NCI-H774 (cell line): ENCODE results near the gene TMEM150C.
"Not testable (repeated sequence)": the region's sequence is repeated elsewhere in the genome, so short reads cannot be mapped to it uniquely, and the experiment has no call there.

Experiments used
- DNase-seq: peaks from one replicate; lab custom pipeline; 2025; lab: John Stamatoyannopoulos, UW

TMEM150C gene

DNA sequence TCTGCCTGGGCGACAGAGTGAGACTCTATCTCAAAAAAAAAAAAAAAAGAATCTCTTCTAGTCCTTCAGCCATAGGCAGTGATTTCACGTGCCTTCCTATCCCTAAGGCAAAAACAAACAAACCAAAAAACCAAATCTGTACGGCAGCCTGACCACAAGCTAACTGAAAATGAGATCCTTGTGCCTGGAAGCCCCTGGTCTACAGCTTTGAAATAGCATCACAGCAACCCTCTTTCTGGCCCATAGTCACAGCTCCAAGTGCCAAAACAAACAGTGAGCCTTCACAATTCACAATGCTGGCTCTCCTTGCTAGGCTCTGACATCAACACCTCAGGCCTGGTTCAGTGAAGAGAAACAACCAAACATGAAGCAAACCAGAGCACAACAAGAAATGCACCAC is 46.1 kb downstream of the TMEM150C start:
- DNase-seq: peak; percentile 13

DNA sequence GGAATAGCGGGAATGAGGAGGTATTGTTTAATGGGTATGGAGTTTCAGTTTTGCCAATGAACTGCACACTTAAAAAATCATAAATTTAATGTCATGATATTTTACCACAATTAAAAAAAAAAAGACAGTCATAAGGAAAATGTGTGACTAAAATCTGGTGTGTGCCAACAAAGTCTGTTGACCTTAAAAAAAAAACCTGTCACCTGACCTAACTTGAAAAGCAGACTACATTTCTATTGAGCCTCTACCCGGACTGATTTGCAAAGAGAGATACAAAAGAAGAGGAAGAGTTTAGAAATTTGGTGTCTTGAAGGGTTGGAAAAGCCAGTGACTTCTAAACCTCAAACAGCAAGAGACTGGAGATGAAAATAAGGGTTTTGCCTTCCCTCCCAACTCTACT is 48.4 kb downstream of the TMEM150C start:
- DNase-seq: no peak

DNA sequence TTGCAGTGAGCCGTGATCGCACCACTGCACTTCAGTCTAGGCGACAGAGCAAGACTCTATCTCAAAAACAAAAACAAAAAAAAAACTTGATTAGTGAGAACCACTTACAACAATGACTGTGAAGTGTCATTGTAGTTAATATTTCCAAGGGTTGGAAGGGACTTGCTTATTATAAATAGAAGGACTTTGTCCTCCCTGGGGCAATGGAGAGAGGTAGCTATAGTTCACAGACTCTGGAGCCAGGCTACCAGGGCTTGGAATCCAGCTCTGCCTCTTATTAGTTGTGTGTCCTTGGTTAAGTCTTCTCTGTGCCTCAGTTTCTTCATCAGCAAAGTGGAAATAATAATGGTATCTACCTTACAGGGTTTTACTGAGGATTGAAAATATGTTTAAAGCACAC is 51.6 kb downstream of the TMEM150C start:
- DNase-seq: no peak

DNA sequence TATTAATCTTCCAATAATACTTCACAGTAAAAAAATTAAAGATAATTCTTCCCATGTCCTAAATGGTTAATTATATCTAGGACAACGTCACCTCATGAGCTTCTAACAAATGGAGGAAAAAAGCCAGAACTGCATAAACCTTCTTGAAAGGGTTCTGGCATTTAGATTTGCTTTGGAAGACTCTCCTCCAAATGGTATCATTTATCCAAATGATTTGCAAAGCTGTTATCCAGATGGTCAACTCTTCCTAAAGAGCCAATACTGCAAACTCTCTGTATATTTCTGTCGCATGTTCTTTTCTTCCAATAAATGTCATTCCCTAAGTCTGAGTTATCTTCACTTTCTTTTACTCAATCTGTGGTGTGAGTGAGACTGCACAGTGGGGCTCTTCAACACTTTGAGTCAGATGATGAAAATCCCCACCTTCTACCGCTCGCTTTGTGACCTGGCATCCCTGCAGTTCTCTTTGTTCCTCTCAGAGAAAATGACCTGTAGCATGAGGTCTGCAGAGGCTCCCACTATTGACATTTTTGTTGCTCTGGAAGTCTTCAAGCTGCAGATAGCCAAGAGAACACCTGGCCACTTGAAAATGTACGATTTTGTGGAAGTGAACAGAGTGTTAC is 52.9 kb downstream of the TMEM150C start:
- no peak for DNase-seq

DNA sequence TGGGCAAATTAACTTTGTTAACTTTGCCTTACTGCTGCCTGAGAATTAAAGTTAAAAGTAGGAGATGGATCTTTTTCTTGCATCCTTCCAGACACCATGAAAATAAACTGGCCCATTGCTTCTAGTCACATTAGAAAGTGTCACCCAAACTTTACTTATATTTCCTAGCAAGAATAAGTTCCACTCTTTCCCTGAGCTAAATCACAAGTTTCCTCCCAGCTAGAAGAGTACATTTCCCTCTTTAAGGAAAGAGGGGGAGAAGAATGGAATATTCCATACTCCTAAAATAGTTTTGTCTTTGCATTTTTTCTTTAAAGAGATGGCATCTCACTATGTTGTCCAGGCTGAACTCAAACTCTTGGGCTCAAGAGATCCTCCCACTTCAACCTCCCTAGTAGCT is 53.8 kb downstream of the TMEM150C start:
- no peak for DNase-seq

DNA sequence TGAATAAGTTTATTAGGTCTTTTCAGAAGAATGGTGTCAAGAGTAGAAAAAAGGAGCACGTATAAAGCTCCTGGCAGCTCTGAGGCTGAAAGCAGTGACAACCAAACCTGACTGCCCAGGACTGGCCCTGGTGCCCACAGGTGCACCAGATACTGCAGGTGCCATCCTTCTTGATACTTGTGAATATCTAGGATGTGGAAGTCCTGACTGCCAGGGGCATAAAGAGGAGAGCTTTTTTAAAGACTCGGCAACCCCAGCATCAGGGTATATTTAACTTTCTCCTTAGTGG is 60.7 kb downstream of the TMEM150C start:
- DNase-seq: no peak

DNA sequence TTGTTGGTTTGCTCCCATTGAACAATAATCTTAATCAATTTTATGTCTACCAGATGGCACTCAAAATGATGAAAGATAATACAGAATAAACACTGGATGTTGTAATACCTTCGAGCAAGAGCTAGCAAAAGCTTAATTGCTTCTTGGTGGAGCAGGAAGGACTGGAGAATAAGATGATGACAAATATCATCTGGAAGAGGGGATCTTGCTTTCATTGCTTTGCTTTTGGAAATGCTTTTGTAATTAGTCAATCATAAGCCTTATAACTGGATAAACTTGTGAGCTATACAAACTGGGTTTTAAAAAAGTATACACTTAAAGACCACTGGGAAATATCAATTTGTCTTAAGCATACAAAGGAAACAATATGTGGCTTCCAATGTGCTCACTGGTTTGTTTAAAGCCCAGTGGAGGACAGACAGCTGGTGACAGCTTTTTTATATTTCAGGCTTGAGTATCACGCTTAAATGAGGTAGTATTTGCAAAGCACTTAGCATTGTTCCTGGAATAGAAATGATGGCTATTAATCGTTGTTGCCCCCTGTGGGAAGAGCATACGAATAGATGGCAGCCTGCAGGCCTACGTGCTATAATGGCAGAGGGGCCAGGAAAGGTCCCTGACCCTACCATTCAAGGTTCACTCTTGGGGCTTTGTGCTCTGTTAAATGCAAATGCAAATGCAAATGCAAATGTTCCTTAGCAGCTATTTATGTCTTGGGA is 61.2 kb downstream of the TMEM150C start:
- DNase-seq: peak; percentile 81

DNA sequence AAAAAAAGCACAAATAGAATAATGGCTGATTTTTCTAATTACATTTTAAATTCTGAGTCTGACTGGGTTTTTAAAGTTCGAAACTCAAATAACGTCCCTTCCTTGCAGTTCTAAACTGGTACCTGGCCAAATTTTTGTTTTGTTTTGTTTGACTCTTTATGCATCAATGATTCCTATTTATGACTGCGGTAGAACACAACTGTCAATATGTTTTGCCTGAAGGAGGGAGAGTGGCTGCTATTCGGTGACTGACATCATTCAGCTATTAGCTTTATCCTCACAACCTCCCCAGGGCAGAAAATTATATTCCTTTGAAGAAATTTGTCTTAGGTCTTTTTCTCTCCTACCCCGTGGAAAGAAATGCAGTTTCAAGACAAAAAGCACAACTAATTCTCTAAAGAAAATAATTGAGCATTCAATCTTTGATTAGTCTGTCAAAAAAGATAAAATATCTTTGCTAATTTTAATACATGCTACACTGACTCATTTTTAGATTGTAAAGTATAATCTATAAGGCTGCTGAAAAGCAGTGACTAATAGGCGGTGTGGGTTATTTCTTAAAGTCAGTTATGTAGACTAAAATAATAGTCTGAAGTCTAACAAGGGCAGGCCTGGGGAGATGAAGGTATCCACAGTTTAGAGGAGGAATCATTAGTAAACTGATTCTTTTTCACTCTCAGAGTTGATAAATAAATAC is 61.9 kb downstream of the TMEM150C start:
- no peak for DNase-seq

DNA sequence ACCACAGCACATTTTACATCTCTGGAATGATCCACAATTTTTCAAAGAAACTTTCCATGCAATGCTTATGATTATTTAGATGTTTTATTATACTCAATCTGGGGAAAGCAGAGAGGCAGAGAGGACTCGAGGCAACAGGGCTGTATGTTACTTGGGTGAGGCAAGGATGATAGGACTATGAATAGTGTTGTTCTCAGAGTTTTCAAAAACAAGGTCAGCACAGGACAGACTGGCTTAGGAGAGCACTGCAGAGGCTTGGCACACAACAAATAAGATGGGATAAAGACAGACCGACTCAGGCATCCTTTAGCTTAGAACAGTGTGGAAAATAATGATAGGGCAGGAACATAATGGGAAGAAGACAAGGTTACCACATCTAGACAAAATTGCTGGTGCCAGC is 65.4 kb downstream of the TMEM150C start:
- DNase-seq: no peak

DNA sequence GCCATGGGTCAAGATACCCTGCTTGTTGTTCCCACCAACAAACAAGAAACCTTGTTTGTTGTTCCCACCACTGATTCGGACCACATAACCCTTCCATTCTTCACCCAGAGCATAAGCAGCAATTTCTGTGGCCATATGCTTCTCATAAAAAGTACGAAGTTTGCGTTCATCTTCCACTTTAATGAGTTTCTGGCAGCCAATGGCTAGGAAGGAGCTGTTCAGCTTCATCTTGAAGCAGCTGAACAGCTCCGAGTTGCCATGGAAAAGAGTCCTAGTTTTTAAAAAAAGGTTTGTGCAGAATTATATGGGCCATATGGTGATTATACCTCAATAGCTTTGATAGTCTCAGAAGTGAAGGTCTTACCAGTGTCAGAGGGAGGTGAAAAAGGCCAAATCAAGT is 66.1 kb downstream of the TMEM150C start:
- no peak for DNase-seq

DNA sequence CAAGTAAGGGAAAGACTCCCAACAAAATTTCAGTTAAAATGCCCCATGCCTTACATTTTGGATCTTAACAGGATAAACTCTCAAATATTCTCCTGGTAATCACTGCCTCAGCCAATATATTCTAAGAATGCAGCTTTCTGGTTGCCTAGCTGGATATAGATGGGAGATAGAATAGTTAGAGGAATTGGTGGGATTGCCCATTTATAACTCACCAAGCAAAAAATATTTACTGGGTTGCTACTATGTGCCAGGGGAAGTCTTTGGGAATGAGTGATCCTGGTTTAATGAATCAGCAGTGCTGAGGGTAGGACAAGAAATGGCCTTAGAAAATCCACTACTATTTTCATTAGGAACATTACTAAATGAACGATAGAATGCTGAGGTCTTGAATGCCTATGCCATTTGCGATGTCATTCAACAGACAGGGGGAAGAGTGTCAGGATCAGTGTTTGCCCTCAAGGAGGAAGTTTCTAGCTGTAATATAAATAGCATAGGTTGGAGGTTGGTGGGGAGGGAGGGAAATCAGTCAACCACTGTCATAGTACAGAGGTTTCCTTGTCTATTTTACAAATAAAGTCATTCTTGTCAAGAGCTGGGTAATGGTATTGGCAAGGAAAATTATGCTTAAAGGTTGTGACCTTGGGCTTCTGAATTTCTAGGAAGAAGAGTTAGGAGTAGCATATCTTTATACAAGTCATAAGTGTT is 67.9 kb downstream of the TMEM150C start:
- no peak for DNase-seq

DNA sequence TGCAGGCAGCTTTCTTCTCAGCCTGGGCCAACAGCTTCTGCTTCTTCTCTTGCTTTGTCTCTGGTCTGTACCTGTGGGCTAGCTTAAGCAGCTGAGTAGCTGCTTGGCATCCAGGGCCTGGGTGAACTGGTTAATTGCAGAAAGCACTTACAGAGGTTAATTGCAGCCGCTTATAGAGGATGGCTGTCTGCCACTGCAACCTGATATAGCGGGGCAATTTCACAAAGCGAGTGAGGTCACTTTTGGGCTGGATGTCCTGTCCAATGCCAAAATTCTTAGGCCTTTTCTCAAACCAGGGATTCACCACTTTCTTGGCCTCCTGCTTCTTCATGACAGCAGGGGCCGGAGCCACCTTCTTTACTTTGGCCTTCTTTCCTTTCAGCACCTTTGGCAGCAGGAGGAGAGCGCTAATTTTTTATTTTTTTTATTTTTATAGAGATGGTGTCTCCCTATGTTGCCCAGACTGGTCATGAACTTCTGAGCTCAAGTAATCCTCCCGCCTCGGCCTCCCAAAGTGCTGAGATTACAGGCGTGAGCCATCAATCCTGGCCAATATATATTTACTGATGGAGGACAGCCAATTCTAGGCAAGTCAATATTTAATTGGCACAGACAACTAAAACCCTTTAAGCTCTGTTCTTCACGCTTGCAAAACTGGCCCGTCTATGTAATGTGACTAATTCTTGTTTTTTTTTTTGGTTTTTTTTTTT is 70.4 kb downstream of the TMEM150C start:
- peak; percentile 46 for DNase-seq

DNA sequence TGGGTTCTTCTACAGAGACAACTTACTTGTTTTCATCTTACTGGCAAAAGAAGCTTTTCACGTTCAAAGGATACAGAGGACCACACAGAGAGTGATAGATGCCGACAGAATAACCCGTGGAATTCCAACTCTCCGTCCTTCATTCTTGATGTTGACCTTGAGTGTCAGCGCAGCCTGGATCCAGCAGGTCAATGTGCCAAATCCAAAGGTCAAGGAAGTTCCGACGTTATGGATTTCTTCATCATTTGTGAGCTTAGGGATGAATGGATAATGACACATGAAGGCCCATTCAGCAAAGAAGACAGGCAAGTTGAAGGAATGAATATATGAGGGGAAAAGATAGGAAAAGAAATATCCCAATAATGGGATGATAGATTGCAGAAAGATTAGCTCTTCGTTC is 71.8 kb downstream of the TMEM150C start:
- DNase-seq: no peak

DNA sequence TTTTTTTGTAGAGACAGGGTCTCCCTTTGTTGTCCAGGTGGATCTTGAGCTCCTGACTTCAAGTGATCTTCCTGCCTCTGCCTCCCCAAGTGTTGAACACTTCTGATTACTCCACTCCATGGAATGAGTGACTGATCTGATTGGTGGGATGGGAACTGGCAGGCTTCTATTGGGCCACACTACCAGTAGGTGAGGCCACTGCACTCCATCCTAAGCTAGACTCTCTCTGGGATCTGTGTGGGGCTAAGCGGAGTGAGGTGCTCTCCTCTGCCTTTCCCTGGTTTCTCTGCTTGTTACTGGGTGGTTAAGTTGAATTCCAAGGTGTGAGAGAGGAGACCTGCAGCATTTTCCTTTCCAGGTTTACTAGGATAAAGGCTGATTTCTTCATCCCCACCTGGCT is 72.7 kb downstream of the TMEM150C start:
- DNase-seq: no peak

DNA sequence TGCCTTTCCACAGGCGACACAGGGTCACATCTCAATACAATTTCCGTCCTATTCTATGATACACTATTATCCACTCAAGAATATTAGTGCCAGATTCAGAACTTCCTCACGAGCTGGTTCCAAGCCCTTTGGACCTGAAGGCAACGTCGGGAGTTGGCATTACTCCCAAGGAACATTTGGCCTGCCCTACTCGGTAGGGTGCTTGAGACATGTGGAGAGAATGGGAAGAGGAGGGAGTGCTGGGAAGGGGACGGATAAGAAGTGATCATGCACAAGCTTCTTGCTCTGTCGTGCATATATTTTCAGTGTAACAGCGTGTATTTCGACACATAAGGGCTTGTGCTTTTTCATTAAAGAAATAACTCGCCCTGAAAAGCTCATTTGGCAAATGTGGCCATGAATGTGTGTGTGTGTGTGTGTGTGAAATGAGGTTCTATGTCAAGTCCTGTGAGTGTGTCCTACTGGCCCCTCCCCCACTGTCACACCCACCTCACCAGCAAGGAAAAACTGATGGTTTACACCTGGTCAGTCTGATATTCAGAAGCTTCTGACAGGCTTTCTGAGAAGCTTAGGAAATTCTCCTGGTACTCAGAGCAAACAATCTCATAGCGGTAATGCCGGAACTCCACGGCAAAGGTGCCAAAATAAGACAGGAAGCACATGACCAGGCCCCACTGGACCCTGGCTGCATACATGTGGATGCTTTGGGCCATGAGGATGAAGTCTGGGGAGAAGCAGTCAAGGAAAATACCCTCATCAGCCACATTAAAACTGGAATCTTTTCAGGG is 76.6 kb downstream of the TMEM150C start:
- DNase-seq: no peak

DNA sequence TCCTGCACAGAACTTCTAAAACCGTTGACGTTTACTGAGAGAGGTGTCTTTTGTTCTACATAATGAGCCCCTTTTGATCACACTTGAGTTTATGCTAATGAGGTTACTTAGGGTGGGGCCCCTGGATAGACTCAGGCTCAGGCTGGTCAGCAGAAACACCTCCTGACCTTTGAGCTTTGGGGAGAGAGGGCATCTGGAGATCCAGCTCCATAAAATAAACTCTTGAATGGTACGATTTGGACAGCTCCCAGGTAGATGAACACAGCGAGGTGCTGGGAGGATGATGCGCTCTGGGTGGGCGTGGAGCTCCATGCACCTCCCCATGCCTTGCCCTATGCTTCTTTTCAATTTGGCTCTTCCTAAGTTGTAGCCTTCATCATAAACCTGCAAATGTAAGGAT is 79.4 kb downstream of the TMEM150C start:
- no peak for DNase-seq

DNA sequence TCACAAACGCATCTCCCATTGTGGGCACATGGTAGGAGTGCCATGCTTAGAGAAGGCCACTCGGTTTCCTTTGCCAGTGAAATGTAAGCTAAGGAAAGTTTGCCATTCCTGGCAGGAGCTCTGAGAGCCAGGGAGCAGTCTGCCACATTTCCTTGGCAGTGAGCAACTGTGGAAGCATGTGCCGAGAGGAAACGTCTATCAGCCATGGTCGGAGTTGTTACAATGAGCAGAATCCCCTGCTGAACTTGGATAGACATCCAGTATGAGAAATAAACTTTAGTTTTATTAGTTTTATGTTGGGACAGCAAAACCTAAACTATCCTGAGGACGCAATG is 80.3 kb downstream of the TMEM150C start:
- no peak for DNase-seq

DNA sequence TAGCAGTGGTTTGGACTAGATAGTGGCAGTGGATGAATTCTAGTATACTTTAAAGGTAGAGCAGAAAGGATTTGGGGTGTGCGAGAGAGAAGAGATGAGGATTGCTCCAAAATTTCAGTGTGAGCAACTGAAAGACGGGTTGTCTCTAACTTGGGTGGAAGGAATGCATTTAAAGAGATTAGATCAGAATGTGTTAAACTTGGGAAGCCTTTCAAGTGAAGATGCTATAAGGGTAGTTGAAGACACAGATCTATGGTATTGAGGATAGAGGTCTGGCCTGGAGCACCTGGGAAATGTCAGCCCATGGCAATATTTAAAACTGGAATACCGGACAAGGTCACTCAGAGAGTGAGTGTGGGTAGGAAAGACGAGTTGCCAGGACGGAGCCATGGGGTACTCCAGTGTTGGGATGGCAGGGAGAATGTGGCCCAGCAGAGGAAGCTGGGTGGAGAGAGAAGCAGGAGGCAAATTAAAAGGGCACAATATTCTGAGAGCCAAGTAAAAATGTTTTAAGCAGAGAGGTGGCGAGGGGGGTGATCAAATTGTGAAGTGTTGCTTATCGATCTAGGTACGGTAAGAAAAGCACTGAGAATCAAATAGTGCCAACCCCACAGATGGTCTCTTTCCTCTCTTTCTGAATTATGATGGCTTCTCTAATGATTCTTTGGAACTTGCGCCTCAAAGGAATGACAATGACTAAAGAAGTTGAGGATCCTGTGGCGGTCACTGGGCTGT is 80.8 kb downstream of the TMEM150C start:
- DNase-seq: no peak

DNA sequence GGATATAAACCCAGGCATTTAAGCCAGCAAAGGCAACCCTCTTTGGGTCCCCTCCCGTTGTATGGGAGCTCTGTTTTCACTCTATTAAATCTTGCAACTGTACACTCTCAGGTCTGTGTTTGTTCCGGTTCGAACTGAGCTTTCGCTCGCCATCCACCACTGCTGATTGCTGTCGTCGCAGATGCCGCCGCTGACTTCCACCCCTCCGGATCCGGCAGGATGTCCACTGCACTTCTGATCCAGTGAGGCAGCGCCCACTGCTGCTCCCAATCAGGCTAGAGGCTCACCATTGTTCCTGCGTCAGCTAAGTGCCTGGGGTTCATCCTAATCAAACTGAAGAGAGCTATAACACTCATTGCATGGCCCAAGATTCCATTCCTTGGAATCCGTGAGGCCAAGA is 82.2 kb downstream of the TMEM150C start:
- no peak for DNase-seq

DNA sequence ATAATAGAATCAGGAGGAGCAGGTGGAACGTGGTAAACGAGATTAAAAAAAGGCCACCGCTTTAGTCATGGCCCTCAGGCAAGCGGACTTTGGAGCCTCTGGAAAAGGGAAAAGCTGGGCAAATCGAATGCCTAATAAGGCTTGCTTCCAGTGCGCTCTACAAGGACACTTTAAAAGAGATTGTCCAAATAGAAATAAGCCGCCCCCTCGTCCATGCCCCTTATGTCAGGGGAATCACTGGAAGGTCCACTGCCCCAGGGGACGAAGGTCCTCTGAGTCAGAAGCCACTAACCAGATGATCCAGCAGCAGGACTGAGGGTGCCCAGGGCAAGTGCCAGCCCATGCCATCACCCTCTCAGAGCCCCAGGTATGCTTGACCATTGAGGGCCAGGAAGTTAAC is 84.3 kb downstream of the TMEM150C start:
- not testable (repeated sequence) for DNase-seq

DNA sequence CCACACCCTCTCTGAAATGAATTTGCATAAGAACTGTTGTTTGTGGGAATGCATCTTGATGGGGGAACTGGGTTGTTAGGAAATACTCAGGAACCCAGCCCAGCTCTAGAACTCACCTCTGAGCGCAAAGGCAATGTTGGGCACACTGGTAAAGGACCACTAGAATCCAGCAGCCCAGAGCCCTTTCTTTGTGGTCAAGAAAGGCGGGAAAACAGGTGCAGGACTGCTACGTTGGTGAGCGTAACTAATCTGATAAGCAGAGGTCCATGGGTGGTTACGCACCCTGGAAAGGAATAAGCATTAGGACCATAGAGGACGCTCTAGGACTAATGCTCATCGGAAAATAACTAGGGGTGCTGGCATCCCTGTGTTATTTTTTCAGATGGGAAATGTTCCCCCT is 85.9 kb downstream of the TMEM150C start:
- not testable (repeated sequence) for DNase-seq
